H1 (cell line): Measurements from ENCODE around the gene TCERG1L.

Experiments
- BRCA1 ChIP-seq: IDR thresholded peaks from 2 replicates; pipeline ENCODE4 v1.6.1; 2012; ENCODE audit warnings: low read depth, low read length, improper control_type of control experiment
- CTCF ChIP-seq, 3 experiments: IDR thresholded peaks; 1 replicate in 2 of 3; 2 replicates in 1 of 3; pipeline versions ENCODE4 v1.5.1 to v1.6.1; 2011; ENCODE audit warnings: low read length in 3 of 3, mild to moderate bottlenecking in 3 of 3, inconsistent platforms in 2 of 3, low read depth in 1 of 3, moderate library complexity in 1 of 3; ENCODE audit not compliant: insufficient read depth in 1 of 3; ENCODE audit errors: control extremely low read depth in 1 of 3
- GABPA ChIP-seq: IDR thresholded peaks from 2 replicates; pipeline ENCODE4 v1.6.1; 2011; ENCODE audit warnings: mild to moderate bottlenecking, low read length, moderate library complexity, borderline replicate concordance; ENCODE audit not compliant: insufficient read depth
- KDM1A ChIP-seq: fragments of 200-600, 300-600 bp; sonication (generic); IDR thresholded peaks from 2 replicates; pipeline ENCODE4 v1.7.1; 2016; ENCODE audit warnings: mild to moderate bottlenecking, low read length, borderline replicate concordance
- MAFK ChIP-seq: IDR thresholded peaks from 2 replicates; pipeline ENCODE4 v1.6.1; 2012; ENCODE audit warnings: low read depth, mild to moderate bottlenecking, improper control_type of control experiment, low read length
- POLR2A ChIP-seq, 2 experiments: IDR thresholded peaks; 1 replicate in 1 of 2; 2 replicates in 1 of 2; pipeline ENCODE4 v1.6.1; 2011; ENCODE audit warnings: low read depth in 2 of 2, low read length in 2 of 2, mild to moderate bottlenecking in 2 of 2; ENCODE audit errors: control extremely low read depth in 1 of 2
- TAF1 ChIP-seq: IDR thresholded peaks from 2 replicates; pipeline ENCODE4 v1.6.1; 2011; ENCODE audit warnings: mild to moderate bottlenecking, low read depth, low read length

GRCh38 chr10:131267814-131268095, 43.8 kb downstream of the TCERG1L start:
- TF ChIP-seq BRCA1 (no peak), KDM1A (no peak), GABPA (no peak), POLR2A (IDR thresholded peaks at IDR 0.05; ENCODE audit: control extremely low read depth in 1 of 2, low read depth in 2 of 2, low read length in 2 of 2) (no peak), CTCF (IDR thresholded peaks at IDR 0.05; ENCODE audit: control extremely low read depth in 1 of 3, insufficient read depth in 1 of 3, low read depth in 1 of 3, low read length in 3 of 3) (no peak), TAF1 (no peak), MAFK (no peak)
